Raji (cell line): Measurements from ENCODE around the gene OPN1SW.

Experiments used
- POLR2A ChIP-seq: IDR thresholded peaks from 2 replicates; pipeline ENCODE4 v1.6.1; 2011; ENCODE audit warnings: low read depth, low read length, control low read depth; ENCODE audit not compliant: insufficient read depth

The OPN1SW gene

GRCh38 chr7:128735436-128735835 lies 40.2 kb downstream of the OPN1SW start:
- no peak for TF ChIP-seq POLR2A

- peak; percentile 43; the same call in 1 of the 2 replicates for TF ChIP-seq POLR2A
Observed at GRCh38 chr7:128734890-128735289, 40.7 kb downstream of the OPN1SW start.

GRCh38 chr7:128733278-128733645 lies 42.3 kb downstream of the OPN1SW start:
- no peak for TF ChIP-seq POLR2A

GRCh38 chr7:128732521-128733277 lies 42.9 kb downstream of the OPN1SW start:
- TF ChIP-seq POLR2A: no peak

GRCh38 chr7:128731184-128731583 lies 44.4 kb downstream of the OPN1SW start:
- TF ChIP-seq POLR2A: no peak

- TF ChIP-seq POLR2A: no peak
Observed at GRCh38 chr7:128729494-128729893, 46.1 kb downstream of the OPN1SW start.

- TF ChIP-seq POLR2A: no peak
Observed at GRCh38 chr7:128728598-128728997, 47.0 kb downstream of the OPN1SW start.

GRCh38 chr7:128727239-128727638 lies 48.4 kb downstream of the OPN1SW start:
- no peak for TF ChIP-seq POLR2A

- no peak for TF ChIP-seq POLR2A
Observed at GRCh38 chr7:128726737-128727072, 48.9 kb downstream of the OPN1SW start.

- no peak for TF ChIP-seq POLR2A
Observed at GRCh38 chr7:128726059-128726736, 49.4 kb downstream of the OPN1SW start.

- no peak for TF ChIP-seq POLR2A
Observed at GRCh38 chr7:128725531-128725930, 50.1 kb downstream of the OPN1SW start.

- TF ChIP-seq POLR2A: no peak
Observed at GRCh38 chr7:128724743-128725142, 50.9 kb downstream of the OPN1SW start.
